AML-193 (cell line): ENCODE results near the gene FRMD4B.
A peak's percentile ranks its signal among the peaks of the same experiment; 100 is the strongest.
"Not testable (repeated sequence)": the region's sequence is repeated elsewhere in the genome, so short reads cannot be mapped to it uniquely, and the experiment has no call there.

Experiments used
- DNase-seq, 2 experiments: peaks; one replicate each; lab custom pipeline; 2025; lab: John Stamatoyannopoulos, UW

The FRMD4B gene

DNA sequence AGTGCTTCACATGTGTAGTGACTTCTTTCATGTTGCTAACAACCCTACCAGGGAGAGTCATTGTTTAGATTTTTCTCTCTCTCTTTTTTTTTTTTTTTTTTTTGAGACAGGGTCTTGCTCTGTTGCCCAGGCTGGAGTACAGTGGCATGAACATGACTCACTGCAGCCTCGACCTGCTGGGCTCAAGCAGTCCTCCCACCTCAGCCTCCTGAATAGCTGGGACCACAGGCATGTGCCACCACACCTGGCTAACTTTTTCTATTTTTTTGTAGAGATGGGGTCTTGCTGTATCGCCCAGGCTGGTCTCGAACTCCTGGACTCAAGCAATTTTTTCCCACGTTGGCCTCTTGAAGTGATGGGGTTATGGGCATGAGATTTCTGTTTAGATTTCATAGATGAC lies 63.4 kb downstream of the FRMD4B start:
- DNase-seq: not testable (repeated sequence)

DNA sequence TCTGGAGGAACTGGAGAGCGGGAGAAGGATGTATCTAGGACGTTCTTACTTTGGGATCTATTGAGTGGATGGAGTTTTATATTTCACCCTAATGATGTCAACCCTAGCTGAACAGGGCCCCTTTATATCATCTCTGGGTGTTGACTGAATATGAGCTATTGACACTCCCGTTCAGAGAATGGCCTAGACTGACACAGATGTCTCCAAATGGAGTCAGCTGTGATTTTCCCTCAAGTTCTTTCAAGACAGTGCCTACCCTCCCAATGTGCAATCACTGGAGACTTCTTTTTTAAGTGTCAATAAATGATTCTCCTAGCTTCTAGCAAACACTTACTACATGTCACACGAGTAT lies 63.8 kb downstream of the FRMD4B start:
- no peak for DNase-seq

DNA sequence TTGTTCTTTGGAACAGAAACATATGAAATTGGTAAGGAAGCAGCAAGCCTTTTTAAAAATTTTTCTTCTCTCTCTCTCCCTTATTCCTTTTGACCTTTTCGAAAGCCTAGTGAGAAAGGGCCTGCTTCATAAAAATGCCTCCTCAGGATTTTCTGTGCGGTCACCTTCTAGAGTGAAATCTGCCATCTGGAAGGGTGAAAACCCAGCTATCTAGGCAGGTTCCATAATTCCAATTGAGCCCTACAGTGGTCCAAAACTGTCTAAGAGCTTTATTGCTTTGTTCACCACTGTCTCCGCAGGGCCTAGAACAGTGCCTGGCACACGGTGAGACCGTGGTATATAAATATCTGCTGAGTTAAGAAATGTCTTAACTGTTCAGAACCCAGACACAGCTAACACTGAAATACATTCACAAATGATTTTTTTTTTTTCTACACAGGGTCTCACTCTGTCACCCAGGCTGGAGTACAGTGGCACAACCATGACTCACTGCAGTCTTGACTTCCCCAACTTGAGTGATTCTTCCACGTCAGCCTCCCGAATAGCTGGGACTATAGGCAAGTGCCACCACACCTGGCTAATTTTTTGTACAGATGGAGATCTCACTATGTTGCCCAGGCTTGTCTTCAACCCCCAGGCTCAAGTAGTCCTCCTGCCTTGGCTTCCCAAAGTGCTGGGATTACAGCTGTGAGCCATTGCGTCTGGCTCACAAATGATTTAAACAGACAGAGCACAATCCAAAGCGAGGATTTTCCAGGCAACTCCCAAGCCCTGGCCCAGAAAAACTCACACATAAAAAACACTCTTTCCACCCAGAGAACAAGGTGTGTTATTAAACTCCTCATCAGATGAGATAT lies 64.4 kb downstream of the FRMD4B start:
- DNase-seq: no peak

DNA sequence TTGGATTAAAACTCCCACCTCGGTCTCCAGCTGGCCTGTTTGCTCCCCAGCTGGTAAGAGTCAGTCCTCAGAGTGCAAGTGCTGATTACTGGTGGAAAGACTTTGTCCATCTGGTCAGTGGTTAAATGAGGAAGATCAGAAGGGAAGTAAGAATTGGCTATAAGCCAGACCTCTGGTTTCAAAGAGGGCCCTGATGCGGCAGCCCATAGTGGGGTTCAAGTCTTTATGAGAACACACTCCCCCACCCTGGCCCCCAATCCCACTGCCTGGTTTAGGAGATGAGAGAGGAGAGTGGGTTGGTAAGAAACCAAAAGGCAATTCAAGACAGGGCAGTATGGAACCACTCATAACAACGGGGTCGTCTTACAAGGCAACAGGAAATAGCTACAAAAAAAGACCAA lies 65.0 kb downstream of the FRMD4B start:
- DNase-seq: peak; percentile 79 to 83

DNA sequence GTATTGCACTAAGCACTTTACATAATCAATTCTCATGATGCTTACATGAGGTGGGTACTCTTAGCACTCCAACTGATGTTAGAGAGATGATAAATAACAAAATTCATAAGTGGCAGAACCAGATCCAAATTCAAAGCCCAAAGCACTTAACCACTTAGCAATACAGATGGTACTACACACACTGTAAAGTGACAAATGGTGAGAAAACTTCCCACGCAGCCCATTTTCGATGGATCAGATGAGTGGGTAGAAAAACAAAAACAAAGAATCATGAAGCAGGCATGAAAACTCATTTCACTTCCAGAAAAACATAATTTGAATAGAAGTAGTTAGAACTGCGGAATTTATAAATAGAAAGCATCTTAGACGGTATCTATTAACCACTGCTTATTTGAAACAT lies 66.2 kb downstream of the FRMD4B start:
- DNase-seq: no peak

DNA sequence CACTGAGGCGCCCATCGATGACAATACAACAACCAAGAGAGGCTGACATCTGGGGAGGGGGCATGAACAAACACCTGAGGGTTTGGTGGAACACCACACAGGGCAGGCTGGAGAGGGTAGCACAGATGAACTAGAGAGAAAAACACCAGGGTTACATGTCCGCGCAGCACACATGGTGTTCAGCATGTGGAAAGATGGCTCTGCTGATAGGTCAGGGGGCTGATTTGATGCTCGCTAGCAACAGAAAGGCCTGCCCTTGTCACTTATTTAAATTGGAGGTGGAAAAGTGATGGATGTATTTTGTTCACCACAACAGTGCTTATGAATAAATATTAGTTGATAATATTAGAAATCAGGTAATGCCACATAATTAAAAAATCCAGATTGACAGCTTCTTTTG lies 67.5 kb downstream of the FRMD4B start:
- DNase-seq: no peak

DNA sequence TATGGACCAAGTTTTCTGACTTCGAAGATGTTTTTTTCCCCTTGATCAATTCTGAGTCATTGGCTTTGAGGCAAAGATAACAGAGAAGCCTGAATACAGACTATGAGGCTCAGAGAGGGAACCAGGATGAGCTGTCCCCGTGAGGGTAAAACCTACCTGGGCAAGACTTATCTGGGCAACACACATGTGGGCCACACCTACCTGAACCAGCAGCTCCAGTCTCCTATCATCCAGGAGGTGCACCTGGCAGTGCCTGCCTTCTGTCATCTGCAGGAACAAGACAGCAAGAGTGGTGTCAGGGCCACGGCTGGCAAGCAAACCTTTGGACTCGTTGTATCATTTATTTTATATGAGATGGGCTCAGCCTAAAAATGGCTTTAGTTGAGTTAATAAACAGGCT lies 72.6 kb downstream of the FRMD4B start:
- DNase-seq: no peak

DNA sequence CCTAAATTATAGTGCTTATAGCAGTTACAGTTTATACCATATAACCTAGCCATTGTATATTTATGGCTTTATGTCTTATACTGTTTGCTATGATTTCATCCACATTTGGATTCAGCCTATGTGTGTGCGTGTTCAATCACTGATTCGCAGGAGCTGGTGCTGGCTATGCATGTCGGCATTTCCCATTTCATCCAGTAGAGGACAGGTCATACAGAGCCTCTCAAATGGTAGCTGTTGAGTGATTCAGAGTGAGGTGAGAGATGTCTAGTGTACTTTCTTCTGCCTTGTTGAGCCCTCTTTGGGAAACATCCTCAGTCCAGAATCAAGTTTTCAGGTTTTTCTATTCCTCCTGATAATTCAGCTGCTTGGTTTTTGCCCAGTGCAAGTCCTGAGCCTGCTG lies 76.1 kb downstream of the FRMD4B start:
- peak in 1 of 2 experiments; percentile 6 for DNase-seq

DNA sequence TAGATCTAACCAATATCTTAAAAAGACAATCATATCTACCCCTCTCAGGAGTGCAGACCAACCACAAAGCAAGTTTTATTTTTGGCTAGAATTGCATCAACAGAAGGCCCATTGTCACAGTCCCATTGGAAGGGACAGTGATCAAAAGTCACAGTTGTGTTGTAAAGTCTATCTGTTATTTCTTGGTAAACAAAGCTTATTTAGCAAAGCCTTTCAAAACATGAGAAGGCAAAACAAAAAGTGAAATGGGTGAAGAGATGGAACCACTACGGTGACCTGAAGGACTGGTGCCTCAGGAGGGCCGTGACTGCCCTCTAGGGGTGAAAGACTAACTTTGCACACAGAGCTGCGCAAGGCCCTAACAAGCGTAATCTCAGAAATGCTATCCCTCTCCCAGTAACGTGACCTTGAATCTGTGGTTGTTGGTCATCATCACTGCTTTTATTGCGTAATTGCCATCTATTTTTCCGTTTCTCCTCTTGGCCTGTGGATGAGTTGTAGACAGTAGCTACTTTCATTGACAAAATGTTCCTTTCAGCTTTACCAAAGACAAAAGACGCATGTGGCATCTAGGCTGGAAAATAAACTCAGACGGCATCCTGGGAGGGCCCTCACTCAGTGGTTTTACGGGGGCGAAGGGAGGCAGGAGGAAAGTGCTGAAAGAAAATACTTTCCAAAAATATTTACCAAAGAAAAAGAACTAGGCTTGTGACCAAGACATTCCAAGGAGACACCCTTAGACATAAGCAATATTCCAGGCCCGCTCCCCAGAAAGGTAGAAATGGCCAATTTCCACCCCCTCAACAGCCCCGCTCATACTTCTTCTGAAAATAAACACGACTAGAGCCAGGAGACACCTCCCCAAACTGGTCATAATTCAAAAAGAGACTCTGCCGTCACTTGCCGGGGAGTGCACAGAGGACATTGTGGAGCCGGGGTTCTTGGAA lies 79.4 kb downstream of the FRMD4B start:
- peak; percentile 72 to 83 for DNase-seq

DNA sequence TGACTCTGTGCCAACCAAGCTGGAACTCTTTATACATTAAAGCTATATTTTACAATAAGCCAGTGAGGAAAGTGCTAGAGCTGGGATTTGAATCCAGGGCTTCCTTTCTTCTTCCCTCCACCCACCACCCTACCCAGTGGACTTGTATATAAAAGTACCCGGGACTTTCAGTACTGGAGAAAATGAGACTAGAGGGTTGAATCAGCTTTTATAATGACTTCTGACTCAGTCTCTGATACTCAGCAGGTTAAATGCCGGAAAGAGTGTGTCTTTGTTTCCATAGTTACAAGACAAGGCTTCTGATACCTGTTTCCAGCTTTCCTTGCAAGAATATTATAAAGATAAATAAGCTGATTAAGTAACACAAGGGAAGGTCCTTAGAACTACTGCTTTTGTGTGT lies 80.9 kb downstream of the FRMD4B start:
- no peak for DNase-seq

DNA sequence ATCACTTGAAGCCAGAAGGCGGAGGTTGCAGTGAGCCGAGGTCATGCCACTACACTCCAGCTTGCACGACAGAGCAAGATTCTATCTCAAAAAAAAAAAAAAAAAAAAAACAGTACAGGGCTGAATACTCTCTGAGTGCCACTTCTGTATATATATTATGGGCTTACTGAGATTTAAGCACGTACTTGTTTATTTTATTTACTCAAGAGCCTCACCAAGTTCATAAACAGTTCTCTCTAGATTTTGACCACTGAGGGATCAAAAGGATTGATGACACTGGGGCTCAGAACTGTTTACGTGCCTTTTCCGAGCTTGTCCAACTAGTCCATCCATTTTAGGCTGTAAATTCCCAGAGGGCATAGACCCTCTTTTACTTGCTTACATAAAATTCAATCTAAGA lies 81.5 kb downstream of the FRMD4B start:
- no peak for DNase-seq

DNA sequence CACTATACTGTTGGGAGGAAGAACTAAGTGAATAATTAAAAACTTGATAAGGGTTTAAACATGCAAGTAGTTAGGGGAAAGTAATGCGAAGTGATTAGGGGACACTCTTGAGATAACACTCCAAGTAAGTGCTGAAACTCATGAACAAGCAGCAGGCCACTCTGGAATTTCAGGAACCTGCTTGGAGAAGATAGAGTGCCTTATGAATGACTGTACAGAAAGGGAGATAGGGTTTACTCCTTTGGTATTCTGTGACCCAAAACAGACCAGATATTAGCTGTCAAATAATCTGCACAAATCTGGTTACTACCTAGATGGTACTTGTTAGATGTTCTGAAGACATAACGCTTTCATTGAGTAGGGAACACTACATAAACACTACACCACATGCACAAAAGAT lies 85.6 kb downstream of the FRMD4B start:
- DNase-seq: no peak

DNA sequence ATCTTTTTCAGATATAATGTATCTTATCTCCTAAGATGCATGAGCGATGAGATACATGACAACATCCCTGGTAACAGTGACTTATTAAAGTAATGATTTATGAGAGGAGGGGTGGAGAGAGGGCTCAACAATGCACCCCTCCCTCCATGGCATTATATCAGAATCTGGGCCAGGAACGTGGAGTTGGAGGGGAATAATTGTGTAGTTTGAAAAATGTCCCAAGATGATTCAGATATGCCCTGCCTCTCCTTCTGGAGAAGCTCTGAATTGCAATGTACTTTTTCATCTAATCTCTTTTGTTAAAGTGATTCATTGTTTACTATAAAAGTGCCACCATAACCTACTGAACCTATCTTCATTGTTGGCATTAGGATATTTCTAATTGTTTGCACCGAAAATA lies 86.5 kb downstream of the FRMD4B start:
- no peak for DNase-seq

DNA sequence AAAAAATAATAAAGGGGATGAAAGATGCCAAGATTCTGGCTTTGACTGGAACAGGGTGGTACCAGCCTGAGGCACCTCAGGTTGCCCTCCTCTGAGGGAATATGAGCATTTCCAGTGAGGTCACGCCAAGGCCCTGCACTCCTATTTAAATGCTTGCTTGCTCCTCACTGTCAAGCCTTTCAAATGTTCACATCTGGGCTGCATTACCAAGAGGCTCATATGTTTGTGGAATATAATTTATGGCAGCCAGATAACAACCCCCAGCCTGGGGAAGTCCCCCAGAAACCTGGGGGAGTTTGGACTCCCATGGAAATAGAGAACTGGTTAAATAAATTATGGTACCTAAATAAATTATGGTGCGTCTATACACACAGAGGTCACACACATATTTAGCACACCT lies 88.4 kb downstream of the FRMD4B start:
- no peak for DNase-seq

DNA sequence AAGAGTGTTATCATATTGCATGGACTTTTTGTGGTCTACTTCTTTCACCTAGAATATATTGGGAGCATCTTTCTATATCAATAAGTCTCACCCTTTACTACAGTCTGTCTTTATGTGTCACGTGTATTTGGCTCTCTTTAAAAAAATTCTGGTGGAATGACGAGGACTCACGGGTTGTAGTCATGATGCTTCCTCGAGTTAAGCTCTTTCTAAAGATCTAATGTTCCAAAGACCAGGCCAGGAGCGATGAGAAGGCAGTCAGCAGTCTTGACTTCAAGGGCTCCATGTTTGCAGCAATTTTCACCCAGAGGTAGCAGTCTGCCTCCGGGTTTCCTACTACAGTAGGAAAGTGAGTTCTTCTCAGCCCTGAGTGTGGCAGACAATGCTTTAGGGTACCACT lies 88.9 kb downstream of the FRMD4B start:
- DNase-seq: no peak

DNA sequence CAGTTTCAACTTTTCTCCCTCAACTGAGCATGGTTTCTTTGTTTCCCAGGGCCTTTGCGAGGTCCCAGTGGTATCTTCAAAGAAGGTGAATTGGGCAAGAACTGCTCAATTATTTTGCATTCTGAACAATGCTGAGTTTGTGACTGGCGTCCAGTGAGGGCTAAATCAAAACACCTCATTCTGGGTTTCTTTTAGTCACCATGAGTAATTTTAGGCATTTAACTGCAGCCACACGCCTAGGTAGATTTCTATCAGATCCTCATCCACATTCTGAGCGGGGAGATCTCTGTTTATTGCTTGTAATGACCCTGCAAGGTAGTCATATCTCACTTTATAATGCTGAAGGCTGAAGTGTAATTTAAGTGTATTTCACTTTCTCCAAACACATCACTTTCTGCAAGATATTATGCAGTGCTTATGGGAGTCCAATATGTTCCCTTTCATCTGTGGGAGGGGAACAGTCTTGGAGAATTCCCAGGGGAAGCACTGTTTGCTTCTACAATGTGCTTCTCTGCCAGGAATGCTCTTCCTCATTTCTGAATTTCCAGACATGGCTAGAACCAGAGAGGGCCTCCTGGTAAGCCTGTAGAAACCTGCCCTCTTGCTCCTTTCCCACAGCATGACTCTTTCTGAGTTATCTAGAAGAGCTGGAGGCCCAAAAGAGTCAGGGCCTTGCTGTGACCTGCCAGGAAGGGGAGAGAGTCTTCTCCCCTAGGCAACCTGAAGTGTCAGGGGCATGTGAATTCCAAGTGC lies 91.7 kb downstream of the FRMD4B start:
- DNase-seq: no peak

DNA sequence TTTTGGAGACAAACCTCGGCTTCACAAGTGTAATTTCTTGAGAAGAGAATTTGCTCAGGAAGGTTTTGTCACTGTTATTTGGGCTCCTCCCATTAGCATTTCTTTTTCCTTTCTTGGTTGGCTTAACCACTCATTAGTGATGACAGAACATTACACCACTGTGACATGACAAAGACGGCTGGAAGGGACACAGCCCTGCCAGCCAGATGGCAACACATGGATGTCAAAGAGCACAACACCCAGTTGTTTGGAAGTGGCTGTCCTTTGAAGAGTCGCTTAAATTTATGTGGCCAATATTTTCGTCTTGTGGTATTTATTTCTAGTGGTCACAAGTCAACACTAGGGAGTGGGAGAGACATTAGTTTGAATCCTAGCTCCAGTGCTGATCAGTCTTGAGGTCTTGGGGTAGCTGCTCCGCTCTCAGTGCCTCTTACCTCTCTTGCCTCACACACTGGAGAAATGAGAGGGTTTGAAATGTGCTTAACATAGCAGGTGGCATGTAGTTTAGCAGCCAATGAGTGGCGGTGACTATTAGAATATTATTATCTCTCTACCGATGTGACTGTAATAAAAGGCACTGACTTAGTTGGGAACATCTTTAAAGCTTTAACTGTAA lies 92.8 kb downstream of the FRMD4B start:
- no peak for DNase-seq

DNA sequence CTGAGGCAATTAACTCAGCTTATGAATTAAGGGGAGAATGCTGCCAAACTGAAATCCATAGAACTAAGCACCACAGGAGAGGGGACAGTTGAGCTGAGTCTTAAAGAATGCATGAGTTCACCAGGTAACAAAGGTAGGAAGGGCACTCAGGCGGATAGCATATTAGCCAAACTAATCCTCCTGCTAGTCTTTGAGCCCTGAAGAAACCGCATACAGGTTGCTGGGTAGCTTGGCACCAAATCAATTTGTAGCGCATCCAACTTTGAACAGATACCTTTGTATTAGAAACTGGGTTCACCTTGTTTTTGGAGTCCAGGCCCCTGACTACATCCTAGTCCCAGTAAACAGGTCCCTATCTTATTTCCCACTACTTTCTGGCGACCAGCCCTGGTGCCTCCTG lies 93.7 kb downstream of the FRMD4B start:
- DNase-seq: no peak

DNA sequence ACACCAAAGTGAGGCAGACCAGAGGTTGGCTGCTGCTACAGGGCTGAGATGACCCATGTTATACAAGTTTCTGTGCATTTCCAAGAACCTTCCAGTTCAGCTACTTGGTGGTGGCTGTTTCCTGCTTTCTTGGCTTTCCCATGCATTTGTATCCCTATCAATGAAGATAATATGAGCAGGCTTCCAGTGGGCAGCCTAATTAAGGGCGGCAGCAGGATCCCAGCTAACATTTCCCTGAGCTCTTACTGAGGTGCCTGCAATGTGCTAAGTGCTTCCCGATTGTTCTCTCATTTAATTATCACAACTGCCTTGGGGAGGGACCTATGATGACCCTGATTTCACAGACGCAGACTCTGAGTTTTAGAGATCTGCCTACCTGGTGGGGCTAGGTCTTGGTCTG lies 95.5 kb downstream of the FRMD4B start:
- no peak for DNase-seq

DNA sequence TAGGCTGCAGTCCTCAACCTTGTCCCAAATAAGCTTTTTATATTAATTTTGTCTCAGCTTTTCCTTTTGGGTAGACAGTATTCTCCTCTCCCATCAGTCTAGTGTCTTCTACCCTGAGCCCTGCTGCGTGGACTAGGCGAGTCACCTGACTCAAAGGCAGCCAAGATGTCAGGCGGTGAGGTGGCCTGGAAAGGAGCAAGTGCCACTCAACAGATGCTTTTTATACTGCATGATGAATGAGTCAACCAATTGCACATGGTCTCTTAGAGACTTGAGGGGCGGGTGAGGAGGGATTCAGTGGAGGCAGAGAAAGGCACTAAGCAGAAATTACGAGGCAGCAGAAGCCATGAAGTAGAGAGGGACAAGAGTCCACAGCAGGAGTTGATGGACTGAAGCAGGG lies 95.9 kb downstream of the FRMD4B start:
- no peak for DNase-seq

DNA sequence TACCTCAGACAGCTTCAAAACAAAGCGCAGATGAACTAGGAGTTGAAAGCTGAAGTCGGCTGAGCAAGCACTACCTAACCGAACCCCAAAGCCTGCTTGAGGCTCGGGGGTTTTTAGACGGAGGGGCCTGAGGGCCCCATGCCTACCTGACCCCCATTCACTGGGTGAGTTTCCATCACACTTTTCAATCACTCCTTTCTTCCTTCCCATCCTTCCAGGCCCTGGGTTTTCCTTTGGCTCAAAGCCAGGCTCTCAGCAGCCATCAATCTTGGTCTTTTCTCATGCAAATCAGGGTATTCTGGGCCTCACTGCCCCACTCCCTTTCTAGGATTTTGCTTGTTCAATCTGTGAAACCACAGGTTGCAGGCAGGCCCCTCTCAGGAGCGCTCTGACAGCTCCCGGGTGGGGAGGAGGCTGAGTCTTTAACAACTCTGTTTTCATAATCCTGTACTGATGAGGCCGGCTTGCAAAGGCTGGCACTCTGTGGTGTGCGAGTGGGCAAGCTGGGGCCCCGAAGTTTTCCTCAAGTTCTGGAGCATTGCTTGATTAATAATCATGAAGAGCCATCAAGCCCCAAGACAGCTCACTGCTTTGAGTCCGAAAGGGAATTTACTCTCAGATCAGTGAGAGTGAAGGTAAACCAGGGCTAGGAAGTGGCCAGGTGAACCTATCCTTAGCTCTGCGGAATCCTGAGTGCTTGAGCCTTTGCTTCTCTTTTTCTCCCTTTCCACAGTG lies 97.6 kb downstream of the FRMD4B start:
- DNase-seq: no peak
